Pancreas (tissue), 10 donors: ENCODE results near the gene B3GNT2. TPM values are rescaled to one million over a fixed set of nuclear protein-coding genes. Genes with fewer than 3 reads are reported as not detected.

Experiments
- ATAC-seq, 4 donors: fragments of 200-7000 bp; cut with Tn5 transposase; one replicate each; pipeline versions ENCODE4 v1.8.0 to v1.9.1; 2020; ENCODE audit warnings: mild to moderate bottlenecking in 4 of 4, moderate library complexity in 4 of 4
- DNase-seq, 6 donors: peaks; one replicate each; pipeline ENCODE4 v3.0.0-alpha.2; 2020
- FAIRE-seq: peaks from 2 replicates; lab custom pipeline; 2012; peaks lifted over from hg19 to GRCh38; lab: Jason Lieb, UNC
- H3K27ac ChIP-seq, 4 donors: fragments of 200-600 bp; sonication (generic); 1 replicate in 3 of 4; 2 replicates in 1 of 4; pipeline versions ENCODE4 v1.5.0 to v1.8.0; 2020
- H3K27me3 ChIP-seq, 4 donors: fragments of 200-600 bp; one replicate each; pipeline ENCODE4 v1.8.0; 2021
- H3K36me3 ChIP-seq, 3 donors: fragments of 200-600 bp; sonication (generic) in 1 of 3; one replicate each; pipeline versions ENCODE4 v1.5.0 to v1.8.0; 2020 to 2021
- H3K4me1 ChIP-seq, 3 donors: fragments of 200-600 bp; one replicate each; pipeline ENCODE4 v1.8.0; 2021
- H3K4me3 ChIP-seq, 4 donors: fragments of 200-600 bp; sonication (generic) in 2 of 4; one replicate each; pipeline versions ENCODE4 v1.5.0 to v1.8.0; 2020 to 2021
- H3K9me3 ChIP-seq, 4 donors: fragments of 200-600 bp; one replicate each; pipeline ENCODE4 v1.8.0; 2021
- WGBS, 2 donors: extraction: QIAGEN DNeasy Blood & Tissue Kit; methylation state at CpG; one replicate each; pipeline ENCODE4 v1.1.7; 2013; 5-methylcytosine and 5-hydroxymethylcytosine counted together
- intact Hi-C, 3 donors: fragments of 100-400 bp; cut with DNase I; formaldehyde crosslinking; loops; one replicate each; pipeline versions ENCODE4 v1.11.1 to v1.14.2; 2022
- polyA plus RNA-seq, 2 donors: library from polyadenylated mRNA; stranded (reverse); fragments of 200-250 nt; gene quantifications; one replicate each; pipeline ENCODE4 v1.2.3, GENCODE V29; 2013
- total RNA-seq, 6 donors: library from RNA; stranded (reverse); fragmentation: NEBNext Ultra II Directional in 4 of 6; extraction: Animal tissue kit (Norgen Biotek cat#: 25700) in 4 of 6; gene quantifications; one replicate each; pipeline versions ENCODE4 v1.2.1 to v1.2.4, GENCODE V29; 2021 to 2023
- TF ChIP-seq, protein P1 (sequence below), 4 donors: fragments of 200-600 bp; sonication (generic) in 3 of 4; IDR thresholded peaks; one replicate each; pipeline versions ENCODE4 v1.5.0 to v1.8.0; 2021; ENCODE audit warnings: antibody characterized with exemption in 4 of 4
- donor health status: healthy with polysubstance abuse.
- donor health status: DM: no; HTN: no; CAD: no; lungs with moderate emphysema.
- donor health status: DM: no; HTN: no; CAD: no.
- donor health status: control.
- donor health status: control.
- donor health status: Bipolar disorder and iron deficiency.
- donor health status: DM: yes; HTN: yes; CAD: no.
- donor health status: DM: no; HTN: no; CAD: no.
- donor health status: DM: no; HTN: no; CAD: no.
- donor health status: DM: yes; HTN: yes; CAD: no.

B3GNT2 gene
- total and polyA plus RNA-seq, 8 donors, result 3.7 to 15.4 (median 11.2) TPM

DNA sequence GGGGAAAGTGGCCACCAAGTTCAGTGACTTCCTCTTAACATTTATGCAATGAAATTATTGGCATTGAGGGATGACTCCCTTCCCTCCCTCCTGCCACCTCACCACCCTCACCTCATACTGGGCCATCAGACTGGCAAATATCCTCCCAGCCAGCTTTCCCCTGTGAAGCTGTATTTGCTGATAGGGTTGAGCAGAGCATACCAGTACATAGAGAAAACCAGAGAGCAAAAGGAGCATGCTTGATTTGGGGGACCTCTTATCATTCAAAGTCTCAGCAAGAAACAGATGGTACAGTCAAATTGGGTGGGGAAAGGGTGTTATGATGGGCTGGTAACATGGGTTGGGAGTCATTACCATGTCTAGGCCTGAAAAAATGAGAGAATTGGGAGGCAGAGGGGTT lies 19.1 kb upstream of the B3GNT2 start:
- no peak for DNase-seq
- H3K9me3 ChIP-seq, result no peaks in the 10 kb centered on the region
- H3K4me3 ChIP-seq, result no peak overlapping the region
- no peaks in the 10 kb centered on the region for H3K36me3 ChIP-seq
- TF ChIP-seq, protein P1, sequence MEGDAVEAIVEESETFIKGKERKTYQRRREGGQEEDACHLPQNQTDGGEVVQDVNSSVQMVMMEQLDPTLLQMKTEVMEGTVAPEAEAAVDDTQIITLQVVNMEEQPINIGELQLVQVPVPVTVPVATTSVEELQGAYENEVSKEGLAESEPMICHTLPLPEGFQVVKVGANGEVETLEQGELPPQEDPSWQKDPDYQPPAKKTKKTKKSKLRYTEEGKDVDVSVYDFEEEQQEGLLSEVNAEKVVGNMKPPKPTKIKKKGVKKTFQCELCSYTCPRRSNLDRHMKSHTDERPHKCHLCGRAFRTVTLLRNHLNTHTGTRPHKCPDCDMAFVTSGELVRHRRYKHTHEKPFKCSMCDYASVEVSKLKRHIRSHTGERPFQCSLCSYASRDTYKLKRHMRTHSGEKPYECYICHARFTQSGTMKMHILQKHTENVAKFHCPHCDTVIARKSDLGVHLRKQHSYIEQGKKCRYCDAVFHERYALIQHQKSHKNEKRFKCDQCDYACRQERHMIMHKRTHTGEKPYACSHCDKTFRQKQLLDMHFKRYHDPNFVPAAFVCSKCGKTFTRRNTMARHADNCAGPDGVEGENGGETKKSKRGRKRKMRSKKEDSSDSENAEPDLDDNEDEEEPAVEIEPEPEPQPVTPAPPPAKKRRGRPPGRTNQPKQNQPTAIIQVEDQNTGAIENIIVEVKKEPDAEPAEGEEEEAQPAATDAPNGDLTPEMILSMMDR (IDR thresholded peaks at IDR 0.05), result no peak
- no peak for ATAC-seq
- no peak overlapping the region for H3K27ac ChIP-seq
- no peak for FAIRE-seq
- intact Hi-C loops, result no loop called here
- no peaks in the 10 kb centered on the region for H3K4me1 ChIP-seq
- no peaks in the 10 kb centered on the region for H3K27me3 ChIP-seq

DNA sequence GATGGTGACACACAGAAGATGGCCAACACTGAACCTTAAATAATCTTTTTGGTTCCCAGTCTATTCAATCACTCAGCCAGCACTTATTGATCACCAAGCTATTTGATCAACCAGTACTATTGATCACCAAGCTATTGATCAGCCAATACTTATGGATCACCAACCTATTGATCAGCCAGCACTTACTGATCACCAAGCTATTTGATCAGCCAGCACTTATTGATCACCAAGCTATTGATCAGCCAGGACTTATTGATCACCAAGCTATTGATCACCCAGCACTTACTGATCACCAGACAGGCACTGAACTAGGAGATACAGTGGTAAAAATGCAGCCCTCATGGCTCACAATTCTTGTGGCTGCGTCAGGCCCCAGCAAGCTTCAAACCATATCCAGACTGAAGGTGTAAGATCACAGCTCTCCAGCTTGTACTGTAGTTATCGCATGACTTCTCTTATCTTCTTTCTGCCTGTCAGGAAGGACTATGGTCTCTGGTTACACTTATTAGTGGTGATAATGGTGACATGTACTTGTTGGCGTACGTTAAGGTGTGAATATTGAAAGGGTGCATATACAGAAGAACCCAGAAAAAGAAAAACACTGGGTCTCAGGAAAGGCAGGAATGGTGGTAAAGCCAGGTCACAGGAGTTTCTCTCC lies 18.4 kb upstream of the B3GNT2 start:
- Histone ChIP-seq H3K4me1 (no peaks in the 10 kb centered on the region), H3K27ac (no peak overlapping the region), H3K9me3 (no peaks in the 10 kb centered on the region), H3K4me3 (no peak overlapping the region), H3K27me3 (no peaks in the 10 kb centered on the region), H3K36me3 (no peaks in the 10 kb centered on the region)
- TF ChIP-seq, protein P1 (IDR thresholded peaks at IDR 0.05), result no peak
- ATAC-seq, result no peak
- 65 to 82% methylated on average over 4 of the region's 4 CpGs for WGBS, 2 donors
- intact Hi-C loops, result no loop called here
- no peak for FAIRE-seq
- no peak for DNase-seq

DNA sequence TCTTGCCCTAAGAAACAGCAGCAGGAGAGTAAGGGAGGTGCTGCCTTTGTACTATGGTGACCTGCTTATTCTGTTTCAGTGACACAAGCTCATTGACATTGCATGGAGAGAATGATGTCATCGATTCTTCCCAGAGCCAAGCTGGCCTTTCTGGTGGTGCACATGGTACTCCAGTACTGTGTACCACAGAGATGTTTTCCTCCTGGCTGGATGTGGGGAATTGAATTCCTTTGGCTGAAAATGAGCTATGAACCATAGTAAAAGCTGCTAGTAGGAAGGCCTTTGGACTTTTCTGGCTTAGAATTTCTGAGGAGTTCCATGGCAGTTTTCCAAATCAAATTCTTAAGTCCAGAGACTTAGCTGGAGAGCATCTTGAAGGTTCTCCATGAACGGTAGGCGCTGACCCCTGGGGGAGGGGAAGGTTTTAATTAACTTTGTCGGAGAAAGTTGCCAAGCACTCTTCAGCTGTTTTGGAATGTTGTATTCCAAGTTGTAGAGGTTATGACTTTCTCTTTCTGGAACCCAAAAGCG lies 17.1 kb upstream of the B3GNT2 start:
- FAIRE-seq (no peak), ATAC-seq (peak; percentile 48 to 66 (median 54)), DNase-seq (no peak)
- WGBS, 2 donors, result 73 to 79% methylated on average over 5 of the region's 5 CpGs
- no peaks in the 10 kb centered on the region for H3K9me3 ChIP-seq
- H3K4me1 ChIP-seq, result no peaks in the 10 kb centered on the region
- no peaks in the 10 kb centered on the region for H3K36me3 ChIP-seq
- H3K27me3 ChIP-seq, result no peaks in the 10 kb centered on the region
- TF ChIP-seq, protein P1 (IDR thresholded peaks at IDR 0.05), result no peak
- H3K27ac ChIP-seq, result no peak overlapping the region
- intact Hi-C loops, result no loop called here
- H3K4me3 ChIP-seq, result no peak overlapping the region

DNA sequence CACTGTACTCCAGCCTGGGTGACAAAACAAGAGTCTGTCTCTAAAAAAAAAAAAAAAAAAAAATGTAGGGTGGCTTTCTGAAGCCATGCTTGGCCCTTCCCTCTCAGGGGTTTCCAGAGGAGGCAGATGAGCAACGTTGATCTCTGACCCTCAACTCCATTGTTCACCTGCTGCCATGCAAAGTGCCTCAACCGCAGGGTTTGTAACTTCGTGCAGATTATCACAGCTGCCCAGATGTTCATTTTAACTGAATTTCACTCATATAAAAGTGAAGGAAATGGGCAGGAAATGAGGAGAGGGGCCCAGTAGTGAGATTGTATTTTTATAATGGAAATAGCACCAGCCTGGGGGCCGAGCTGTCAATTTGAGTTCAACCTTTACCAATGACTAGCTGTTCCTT lies 14.9 kb upstream of the B3GNT2 start:
- Histone ChIP-seq H3K36me3 (no peaks in the 10 kb centered on the region), H3K27me3 (no peaks in the 10 kb centered on the region), H3K27ac (no peak overlapping the region), H3K4me1 (peaks cover 0 to 3% (median 0%) of the 10 kb centered on the region in 3 donors), H3K9me3 (no peaks in the 10 kb centered on the region), H3K4me3 (no peak overlapping the region)
- DNase-seq, result no peak
- no peak for ATAC-seq
- 73 to 77% methylated on average over 4 of the region's 4 CpGs for WGBS, 2 donors
- no peak for FAIRE-seq
- intact Hi-C loops, result no loop called here
- TF ChIP-seq, protein P1 (IDR thresholded peaks at IDR 0.05), result no peak

DNA sequence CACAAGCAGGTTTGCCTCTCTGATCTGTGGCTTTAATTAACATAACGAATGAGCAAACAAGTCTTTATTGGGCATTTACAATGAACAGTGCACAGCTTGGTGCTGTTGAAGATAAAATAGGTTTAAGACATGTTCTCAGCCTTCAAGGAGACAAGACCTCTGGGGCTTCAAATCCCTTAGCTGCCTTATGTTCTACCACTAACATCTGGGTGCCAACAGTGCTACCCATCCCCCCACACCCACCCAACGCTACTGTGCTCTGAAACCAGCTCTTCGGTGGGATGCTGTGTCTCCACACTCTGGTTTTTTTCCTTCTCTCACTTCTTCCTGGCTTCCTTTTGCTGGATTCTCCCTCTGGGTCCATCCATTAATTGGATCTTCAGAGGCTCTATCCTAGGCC lies 14.1 kb upstream of the B3GNT2 start:
- no peak overlapping the region for H3K27ac ChIP-seq
- DNase-seq (no peak), FAIRE-seq (no peak), ATAC-seq (no peak)
- peaks cover 0 to 8% (median 0%) of the 10 kb centered on the region in 3 donors for H3K4me1 ChIP-seq
- no peak overlapping the region for H3K4me3 ChIP-seq
- TF ChIP-seq, protein P1 (IDR thresholded peaks at IDR 0.05), result no peak
- intact Hi-C loops, result no loop called here
- no peaks in the 10 kb centered on the region for H3K9me3 ChIP-seq
- H3K36me3 ChIP-seq, result no peaks in the 10 kb centered on the region
- H3K27me3 ChIP-seq, result no peaks in the 10 kb centered on the region
- WGBS, 2 donors, result 85 to 87% methylated on average over 3 of the region's 3 CpGs
